GM12891 (cell line): Measurements from ENCODE around the gene FRYL.
"Not testable (repeated sequence)": the region's sequence is repeated elsewhere in the genome, so short reads cannot be mapped to it uniquely, and the experiment has no call there.

ENCODE experiments used
- DNase-seq: peaks from one replicate; pipeline ENCODE4 v3.0.0; 2011; ENCODE audit warnings: low spot score; ENCODE audit not compliant: insufficient read length
- FAIRE-seq: peaks from 2 replicates; lab custom pipeline; 2011; peaks lifted over from hg19 to GRCh38; lab: Jason Lieb, UNC
- PAX5 ChIP-seq: IDR thresholded peaks from 2 replicates; pipeline ENCODE4 v1.6.1; 2011; ENCODE audit warnings: low read length, moderate library complexity, mild to moderate bottlenecking; ENCODE audit not compliant: insufficient read depth, severe bottlenecking
- POLR2A ChIP-seq: IDR thresholded peaks from 2 replicates; pipeline ENCODE4 v1.6.1; 2011; ENCODE audit warnings: low read depth, low read length, control low read depth
- POLR2AphosphoS5 ChIP-seq: IDR thresholded peaks from 2 replicates; pipeline ENCODE4 v1.6.1; 2011; ENCODE audit warnings: low read depth, low read length, control low read depth
- POU2F2 ChIP-seq: IDR thresholded peaks from 2 replicates; pipeline ENCODE4 v1.6.1; 2011; ENCODE audit warnings: low read depth, mild to moderate bottlenecking, control low read depth, low read length, moderate library complexity
- SPI1 ChIP-seq: IDR thresholded peaks from 2 replicates; pipeline ENCODE4 v1.6.1; 2011; ENCODE audit warnings: low read depth, low read length, control low read depth
- TAF1 ChIP-seq: IDR thresholded peaks from 2 replicates; pipeline ENCODE4 v1.6.1; 2011; ENCODE audit warnings: low read depth, low read length, control low read depth

Gene FRYL

GRCh38 chr4:48718818-48719465, 61.1 kb downstream of the FRYL start:
- no peak for TF ChIP-seq PAX5
- TF ChIP-seq POU2F2 = no peak
- TF ChIP-seq TAF1 = no peak
- no peak for TF ChIP-seq POLR2A
- TF ChIP-seq POLR2AphosphoS5 = no peak
- TF ChIP-seq SPI1 = no peak
- FAIRE-seq = no peak

GRCh38 chr4:48716285-48716684, 63.8 kb downstream of the FRYL start:
- FAIRE-seq, DNase-seq: not testable (repeated sequence)

More at GRCh38 chr4:48718818-48719465, 61.1 kb downstream of the FRYL start:
- no peak for DNase-seq

GRCh38 chr4:48710446-48711209, 69.5 kb downstream of the FRYL start:
- TF ChIP-seq POLR2AphosphoS5 (no peak), TAF1 (no peak), POLR2A (no peak), SPI1 (no peak), PAX5 (no peak), POU2F2 (no peak)
- FAIRE-seq (no peak), DNase-seq (no peak)

- FAIRE-seq (peak; percentile 16), DNase-seq (no peak)
- TF ChIP-seq POU2F2 (no peak), POLR2A (no peak), SPI1 (no peak), TAF1 (no peak), POLR2AphosphoS5 (no peak), PAX5 (no peak)
These were observed 70.2 kb downstream of the FRYL start for GRCh38 chr4:48709901-48710300.

- DNase-seq = no peak
- TF ChIP-seq POLR2AphosphoS5 = no peak
- no peak for TF ChIP-seq POLR2A
- TF ChIP-seq TAF1 = no peak
- no peak for TF ChIP-seq POU2F2
- no peak for FAIRE-seq
These were observed 71.5 kb downstream of the FRYL start for GRCh38 chr4:48708610-48709009.

- FAIRE-seq = no peak
These were observed 73.3 kb downstream of the FRYL start for GRCh38 chr4:48706736-48707135.

GRCh38 chr4:48705609-48706008, 74.5 kb downstream of the FRYL start:
- no peak for DNase-seq
- no peak for FAIRE-seq

More at GRCh38 chr4:48706736-48707135, 73.3 kb downstream of the FRYL start:
- TF ChIP-seq TAF1 (no peak), SPI1 (no peak), POLR2A (no peak), POU2F2 (no peak), POLR2AphosphoS5 (no peak), PAX5 (no peak)
- DNase-seq = no peak

GRCh38 chr4:48704091-48704802, 75.8 kb downstream of the FRYL start:
- TF ChIP-seq PAX5 = no peak
- TF ChIP-seq TAF1 = no peak
- no peak for TF ChIP-seq SPI1
- TF ChIP-seq POLR2AphosphoS5 = no peak
- TF ChIP-seq POLR2A = no peak
- FAIRE-seq (no peak), DNase-seq (no peak)

More at GRCh38 chr4:48705609-48706008, 74.5 kb downstream of the FRYL start:
- TF ChIP-seq SPI1 = no peak
- TF ChIP-seq PAX5 = no peak
- no peak for TF ChIP-seq POLR2A
- TF ChIP-seq TAF1 = no peak
- TF ChIP-seq POLR2AphosphoS5 = no peak
- no peak for TF ChIP-seq POU2F2

GRCh38 chr4:48699475-48699874, 80.6 kb downstream of the FRYL start:
- TF ChIP-seq POU2F2 = no peak
- DNase-seq (no peak), FAIRE-seq (no peak)
